HCT116 (cell line): Measurements from ENCODE around the gene ROS1. TPM values are rescaled to one million over a fixed set of nuclear protein-coding genes. Genes with fewer than 3 reads are reported as not detected.

Experiments used
- ATAC-seq: fragments of 200-7000 bp; cut with Tn5 transposase; 2 replicates; pipeline ENCODE4 v1.9.1; 2020; ENCODE audit warnings: mild to moderate bottlenecking, moderate library complexity
- BruUV-seq: library from RNA; stranded (reverse); fragments of 400-500 nt; replicated peaks from 2 replicates; lab custom pipeline; 2021; lab: Mats Ljungman, UMichigan
- CTCF ChIA-PET: fragments of 300-600 bp; sonication (Branson Sonifier 250); formaldehyde crosslinking; loops from one replicate; lab custom pipeline; 2021; ENCODE audit warnings: antibody characterized with exemption; lab: Charles Lee
- POLR2A ChIA-PET: fragments of 300-600, 350-600 bp; sonication (Branson Sonifier 250); formaldehyde crosslinking; loops from one replicate; lab custom pipeline; 2021; ENCODE audit warnings: antibody characterized with exemption; lab: Charles Lee
- RAD21 ChIA-PET, 2 experiments: fragments of 300-600 bp; sonication (Branson Sonifier 250); formaldehyde crosslinking; loops; one replicate each; lab custom pipeline; 2023; ENCODE audit warnings: low total read pairs in 2 of 2; ENCODE audit not compliant: uncharacterized antibody in 2 of 2, unreplicated experiment in 2 of 2, low non-redundant PET in 1 of 2; lab: Charles Lee
- DNase-seq: peaks from one replicate; pipeline ENCODE4 v3.0.0-alpha.2; 2010; ENCODE audit warnings: low read depth, low spot score
- H2AFZ ChIP-seq: fragments of 200-600 bp; shearing (Covaris generic), sonication (generic); 2 replicates; pipeline ENCODE4 v1.6.1; 2017; ENCODE audit warnings: low read depth, mixed run types, mixed read lengths, antibody characterized with exemption, low read length; ENCODE audit not compliant: poor library complexity, severe bottlenecking
- H3K27ac ChIP-seq: 2 replicates; pipeline ENCODE4 v1.5.1; 2012; ENCODE audit warnings: low read depth, low read length
- H3K27me3 ChIP-seq: fragments of 200-600 bp; sonication (generic); 2 replicates; pipeline ENCODE4 v1.6.1; 2016; ENCODE audit warnings: mixed run types, low read length, mixed read lengths; ENCODE audit not compliant: insufficient read depth
- H3K36me3 ChIP-seq, 2 experiments: fragments of 200-500 bp in 1 of 2; fragments of 200-600 bp in 1 of 2; sonication (Bioruptor generic) in 1 of 2; sonication (generic) in 1 of 2; 2 replicates each; pipeline versions ENCODE4 v1.5.1 to v1.6.1; 2014 to 2016; ENCODE audit warnings: low read length in 2 of 2, inconsistent platforms in 1 of 2, mixed read lengths in 1 of 2, mixed run types in 1 of 2; ENCODE audit not compliant: insufficient read depth in 2 of 2, control insufficient read depth in 1 of 2
- H3K4me1 ChIP-seq, 2 experiments: fragments of 200-600 bp in 1 of 2; sonication (generic) in 1 of 2; 2 replicates each; pipeline versions ENCODE4 v1.5.1 to v1.6.1; 2012 to 2017; ENCODE audit warnings: low read length in 2 of 2, inconsistent platforms in 1 of 2, mild to moderate bottlenecking in 1 of 2, mixed read lengths in 1 of 2, mixed run types in 1 of 2, moderate library complexity in 1 of 2; ENCODE audit not compliant: insufficient read depth in 2 of 2, control insufficient read depth in 1 of 2
- H3K4me2 ChIP-seq: fragments of 200-600 bp; sonication (generic); 2 replicates; pipeline ENCODE4 v1.6.1; 2017; ENCODE audit warnings: mixed run types, low read length, mixed read lengths
- H3K4me3 ChIP-seq, 2 experiments: fragments of 200-600 bp in 1 of 2; sonication (generic) in 1 of 2; replicated peaks in 1 of 2; 2 replicates each; pipeline ENCODE4 v1.5.1; 2011 to 2016; ENCODE audit warnings: low read length in 2 of 2, control low read depth in 1 of 2, low read depth in 1 of 2, mild to moderate bottlenecking in 1 of 2, mixed read lengths in 1 of 2, mixed run types in 1 of 2
- H3K79me2 ChIP-seq: fragments of 200-600 bp; sonication (generic); 2 replicates; pipeline ENCODE4 v1.6.1; 2017; ENCODE audit warnings: mild to moderate bottlenecking, mixed run types, low read length, moderate library complexity, mixed read lengths; ENCODE audit not compliant: insufficient read depth
- H3K9ac ChIP-seq: fragments of 200-600 bp; sonication (generic); 2 replicates; pipeline ENCODE4 v1.6.1; 2016; ENCODE audit warnings: low read length, mixed read lengths
- H3K9me2 ChIP-seq: fragments of 200-600 bp; sonication (generic), shearing (Covaris generic); 2 replicates; pipeline ENCODE4 v1.6.1; 2017; ENCODE audit warnings: mixed run types, mild to moderate bottlenecking, moderate library complexity; ENCODE audit not compliant: insufficient read depth
- H3K9me3 ChIP-seq, 2 experiments: fragments of 200-500 bp in 1 of 2; fragments of 200-600 bp in 1 of 2; sonication (Bioruptor generic) in 1 of 2; sonication (generic) in 1 of 2; 2 replicates each; pipeline ENCODE4 v1.6.1; 2014 to 2017; ENCODE audit warnings: low read length in 2 of 2, mixed read lengths in 2 of 2, inconsistent platforms in 1 of 2, low read depth in 1 of 2, mild to moderate bottlenecking in 1 of 2, mixed run types in 1 of 2, moderate library complexity in 1 of 2; ENCODE audit not compliant: control insufficient read depth in 1 of 2, insufficient read depth in 1 of 2
- H4K20me1 ChIP-seq: fragments of 200-600 bp; sonication (generic), shearing (Covaris generic); 2 replicates; pipeline ENCODE4 v1.6.1; 2017; ENCODE audit warnings: mixed run types, mild to moderate bottlenecking, moderate library complexity; ENCODE audit not compliant: insufficient read depth
- CBX3 ChIP-seq: IDR thresholded peaks from 2 replicates; pipeline ENCODE4 v1.6.1; 2012; ENCODE audit warnings: low read depth
- CEBPB ChIP-seq: IDR thresholded peaks from 2 replicates; pipeline ENCODE4 v1.6.1; 2012; ENCODE audit warnings: low read depth
- EGR1 ChIP-seq: IDR thresholded peaks from 2 replicates; pipeline ENCODE4 v1.6.1; 2012; ENCODE audit warnings: low read depth
- JUND ChIP-seq: IDR thresholded peaks from 2 replicates; pipeline ENCODE4 v1.6.1; 2012
- POLR2A ChIP-seq: IDR thresholded peaks from 2 replicates; pipeline ENCODE4 v1.7.0; 2011; ENCODE audit warnings: borderline replicate concordance; ENCODE audit not compliant: insufficient read depth, insufficient read length; ENCODE audit errors: extremely low read depth
- POLR2AphosphoS5 ChIP-seq: IDR thresholded peaks from 2 replicates; pipeline ENCODE4 v1.6.1; 2011; ENCODE audit warnings: mild to moderate bottlenecking, low read depth, low read length, moderate library complexity
- RAD21 ChIP-seq: IDR thresholded peaks from 2 replicates; pipeline ENCODE4 v1.6.1; 2012; ENCODE audit warnings: low read depth, mild to moderate bottlenecking
- TCF7L2 ChIP-seq: IDR thresholded peaks from 2 replicates; pipeline ENCODE4 v1.7.0; 2011; ENCODE audit warnings: borderline replicate concordance, inconsistent platforms; ENCODE audit not compliant: insufficient read depth, insufficient read length; ENCODE audit errors: extremely low read depth
- ZFX ChIP-seq: fragments of 450-650 bp; IDR thresholded peaks from 2 replicates; pipeline ENCODE4 v1.6.1; 2017
- ZNF274 ChIP-seq: fragments of 200-500 bp; sonication (Bioruptor generic); IDR thresholded peaks from 2 replicates; pipeline ENCODE4 v1.6.1; 2014; ENCODE audit warnings: mild to moderate bottlenecking, low read depth, low read length, inconsistent platforms
- intact Hi-C: fragments of 100-400 bp; cut with micrococcal nuclease; formaldehyde crosslinking; loops from 2 replicates; pipeline ENCODE4 v1.10.0; 2022
- total RNA-seq: library from RNA; stranded (reverse); gene quantifications from one replicate; pipeline ENCODE4 v1.2.1, GENCODE V29; 2021; ENCODE audit not compliant: unreplicated experiment
- TF ChIP-seq, protein P1 (sequence below), 3 experiments: fragments of 200-600 bp in 1 of 3; sonication (generic) in 1 of 3; IDR thresholded peaks in 2 of 3; conservative IDR thresholded peaks in 1 of 3; 2 replicates each; pipeline ENCODE4 v1.5.1; 2012 to 2017; ENCODE audit warnings: low read depth in 2 of 3, low read length in 2 of 3, antibody characterized with exemption in 1 of 3, borderline replicate concordance in 1 of 3, control low read depth in 1 of 3, mild to moderate bottlenecking in 1 of 3, mixed read lengths in 1 of 3, mixed run types in 1 of 3, moderate library complexity in 1 of 3; ENCODE audit not compliant: insufficient read depth in 1 of 3
- TF ChIP-seq, protein P2 (sequence below): IDR thresholded peaks from 2 replicates; pipeline ENCODE4 v1.6.1; 2012
- TF ChIP-seq, protein P3 (sequence below): IDR thresholded peaks from 2 replicates; pipeline ENCODE4 v1.6.1; 2011; ENCODE audit warnings: mild to moderate bottlenecking, low read length, moderate library complexity; ENCODE audit not compliant: insufficient replicate concordance; ENCODE audit errors: extremely low read depth

Gene ROS1
- total RNA-seq, 1 experiment from 2014 or later: not detected

DNA sequence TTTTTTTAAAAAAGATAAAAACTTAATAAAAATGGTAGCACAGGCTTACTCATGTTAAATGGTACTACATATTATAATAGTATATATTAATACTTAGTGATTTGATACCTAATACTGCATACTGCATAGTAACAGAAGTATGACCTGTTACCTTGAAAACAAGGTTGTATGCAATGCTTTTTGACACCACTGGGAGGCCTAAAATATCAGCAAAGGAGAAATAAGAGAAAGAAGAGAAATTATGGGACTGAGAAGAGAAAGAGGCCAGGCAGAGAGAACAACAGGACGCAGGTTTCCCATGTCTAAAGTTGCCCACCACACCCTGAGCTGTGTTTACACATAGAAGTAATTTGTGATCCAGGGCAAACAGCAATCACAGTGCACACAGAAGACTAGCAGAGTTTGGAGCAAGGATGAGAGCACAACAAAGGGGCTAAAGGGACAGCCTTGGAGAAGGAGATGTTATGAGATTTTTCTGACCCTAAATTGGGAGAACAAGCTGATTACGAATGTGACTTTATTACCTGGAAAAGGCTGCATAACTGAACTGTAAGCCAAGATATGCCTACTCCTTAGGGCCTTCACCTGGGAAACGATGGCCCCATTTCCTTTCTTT is 73.2 kb downstream of the ROS1 start (continued):
- TF ChIP-seq, protein P1, sequence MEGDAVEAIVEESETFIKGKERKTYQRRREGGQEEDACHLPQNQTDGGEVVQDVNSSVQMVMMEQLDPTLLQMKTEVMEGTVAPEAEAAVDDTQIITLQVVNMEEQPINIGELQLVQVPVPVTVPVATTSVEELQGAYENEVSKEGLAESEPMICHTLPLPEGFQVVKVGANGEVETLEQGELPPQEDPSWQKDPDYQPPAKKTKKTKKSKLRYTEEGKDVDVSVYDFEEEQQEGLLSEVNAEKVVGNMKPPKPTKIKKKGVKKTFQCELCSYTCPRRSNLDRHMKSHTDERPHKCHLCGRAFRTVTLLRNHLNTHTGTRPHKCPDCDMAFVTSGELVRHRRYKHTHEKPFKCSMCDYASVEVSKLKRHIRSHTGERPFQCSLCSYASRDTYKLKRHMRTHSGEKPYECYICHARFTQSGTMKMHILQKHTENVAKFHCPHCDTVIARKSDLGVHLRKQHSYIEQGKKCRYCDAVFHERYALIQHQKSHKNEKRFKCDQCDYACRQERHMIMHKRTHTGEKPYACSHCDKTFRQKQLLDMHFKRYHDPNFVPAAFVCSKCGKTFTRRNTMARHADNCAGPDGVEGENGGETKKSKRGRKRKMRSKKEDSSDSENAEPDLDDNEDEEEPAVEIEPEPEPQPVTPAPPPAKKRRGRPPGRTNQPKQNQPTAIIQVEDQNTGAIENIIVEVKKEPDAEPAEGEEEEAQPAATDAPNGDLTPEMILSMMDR (IDR thresholded peaks at IDR 0.05 in 2 of 3, conservative IDR thresholded peaks at IDR 0.05 in 1 of 3; ENCODE audit: borderline replicate concordance in 1 of 3, insufficient read depth in 1 of 3, low read depth in 2 of 3, low read length in 2 of 3): peak; percentile 46 to 51 (median 50); a peak in 5 of 6 replicates
- TF ChIP-seq POLR2AphosphoS5 (no peak), RAD21 (peak; percentile 64), EGR1 (no peak), ZFX (no peak), TCF7L2 (no peak), CBX3 (no peak)
- TF ChIP-seq, protein P2, sequence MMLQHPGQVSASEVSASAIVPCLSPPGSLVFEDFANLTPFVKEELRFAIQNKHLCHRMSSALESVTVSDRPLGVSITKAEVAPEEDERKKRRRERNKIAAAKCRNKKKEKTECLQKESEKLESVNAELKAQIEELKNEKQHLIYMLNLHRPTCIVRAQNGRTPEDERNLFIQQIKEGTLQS: no peak

DNA sequence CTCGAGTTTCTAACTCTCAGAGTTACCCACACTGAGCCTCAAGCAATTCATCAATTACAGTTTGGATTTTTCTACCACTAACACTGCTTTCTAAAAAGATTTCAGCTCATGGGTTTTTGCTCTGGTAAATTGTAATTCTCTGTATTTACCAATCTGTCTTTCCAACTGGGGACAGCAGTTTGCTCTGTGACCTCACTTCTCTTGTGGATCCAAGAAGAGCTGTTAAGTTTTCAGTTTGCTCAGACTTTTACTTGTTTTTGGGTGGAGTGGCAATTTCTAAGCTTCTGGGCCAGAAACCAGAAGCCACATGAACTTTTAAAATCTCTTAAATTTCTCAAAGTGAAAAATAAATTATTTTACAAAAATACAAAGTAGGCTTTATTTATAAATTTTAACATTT is 74.2 kb downstream of the ROS1 start:
- H3K27me3 ChIP-seq: no peaks in the 10 kb centered on the region
- ChIA-PET RAD21 (no interaction called here), CTCF (no interaction called here), POLR2A (no interaction called here)
- H4K20me1 ChIP-seq: no peaks in the 10 kb centered on the region
- H2AFZ ChIP-seq: no peak overlapping the region
- H3K4me3 ChIP-seq: no peak overlapping the region
- no peak overlapping the region for H3K27ac ChIP-seq
- no peak for DNase-seq
- H3K9ac ChIP-seq: no peak overlapping the region
- no peak for TF ChIP-seq POLR2A
- TF ChIP-seq POLR2AphosphoS5: no peak
- no peak for TF ChIP-seq CEBPB
- TF ChIP-seq, protein P1 (IDR thresholded peaks at IDR 0.05 in 2 of 3, conservative IDR thresholded peaks at IDR 0.05 in 1 of 3; ENCODE audit: borderline replicate concordance in 1 of 3, insufficient read depth in 1 of 3, low read depth in 2 of 3, low read length in 2 of 3): no peak
- TF ChIP-seq, protein P2: no peak
- TF ChIP-seq ZFX: no peak
- no peak for TF ChIP-seq JUND
- TF ChIP-seq, protein P3, sequence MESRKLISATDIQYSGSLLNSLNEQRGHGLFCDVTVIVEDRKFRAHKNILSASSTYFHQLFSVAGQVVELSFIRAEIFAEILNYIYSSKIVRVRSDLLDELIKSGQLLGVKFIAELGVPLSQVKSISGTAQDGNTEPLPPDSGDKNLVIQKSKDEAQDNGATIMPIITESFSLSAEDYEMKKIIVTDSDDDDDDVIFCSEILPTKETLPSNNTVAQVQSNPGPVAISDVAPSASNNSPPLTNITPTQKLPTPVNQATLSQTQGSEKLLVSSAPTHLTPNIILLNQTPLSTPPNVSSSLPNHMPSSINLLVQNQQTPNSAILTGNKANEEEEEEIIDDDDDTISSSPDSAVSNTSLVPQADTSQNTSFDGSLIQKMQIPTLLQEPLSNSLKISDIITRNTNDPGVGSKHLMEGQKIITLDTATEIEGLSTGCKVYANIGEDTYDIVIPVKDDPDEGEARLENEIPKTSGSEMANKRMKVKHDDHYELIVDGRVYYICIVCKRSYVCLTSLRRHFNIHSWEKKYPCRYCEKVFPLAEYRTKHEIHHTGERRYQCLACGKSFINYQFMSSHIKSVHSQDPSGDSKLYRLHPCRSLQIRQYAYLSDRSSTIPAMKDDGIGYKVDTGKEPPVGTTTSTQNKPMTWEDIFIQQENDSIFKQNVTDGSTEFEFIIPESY: no peak
- no peak for TF ChIP-seq ZNF274
- no peak overlapping the region for H3K4me2 ChIP-seq
- no peak for ATAC-seq
- no peaks in the 10 kb centered on the region for H3K9me2 ChIP-seq
- intact Hi-C loops: loop anchor here (10.0 kb wide), 1 partner anchor 913 kb away; no protein-coding TSS in a partner anchor
- no peaks in the 10 kb centered on the region for H3K4me1 ChIP-seq
- no TSS peak for BruUV-seq
- no peaks in the 10 kb centered on the region for H3K36me3 ChIP-seq
- no peaks in the 10 kb centered on the region for H3K79me2 ChIP-seq
- no peaks in the 10 kb centered on the region for H3K9me3 ChIP-seq
